IPS-NIHi11 (cell line): ENCODE measurements around the gene SHPK.

Experiments used
- DNase-seq: peaks from one replicate; pipeline ENCODE4 v3.0.0; 2012; ENCODE audit warnings: mixed read lengths, low spot score

SHPK gene

DNA sequence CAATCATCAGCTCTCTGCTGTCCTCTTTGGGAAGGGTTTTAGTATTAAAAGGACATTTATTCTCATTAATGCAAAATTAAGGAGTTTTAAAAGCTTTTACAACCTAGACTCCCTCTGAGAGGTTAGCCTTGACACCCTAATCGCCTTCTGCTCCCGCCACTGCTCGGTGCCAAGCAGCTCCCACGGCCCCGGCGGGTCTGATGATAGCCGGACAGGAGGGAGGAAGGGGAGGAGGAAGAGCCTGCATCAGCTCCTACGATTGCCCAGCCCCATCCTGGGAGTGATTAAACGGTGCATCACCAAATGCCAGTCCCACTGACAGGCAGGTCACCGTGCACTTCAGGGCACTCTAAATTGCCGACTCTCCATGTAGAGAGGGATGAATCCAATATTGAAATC is 8.3 kb downstream of the SHPK start:
- no peak for DNase-seq

DNA sequence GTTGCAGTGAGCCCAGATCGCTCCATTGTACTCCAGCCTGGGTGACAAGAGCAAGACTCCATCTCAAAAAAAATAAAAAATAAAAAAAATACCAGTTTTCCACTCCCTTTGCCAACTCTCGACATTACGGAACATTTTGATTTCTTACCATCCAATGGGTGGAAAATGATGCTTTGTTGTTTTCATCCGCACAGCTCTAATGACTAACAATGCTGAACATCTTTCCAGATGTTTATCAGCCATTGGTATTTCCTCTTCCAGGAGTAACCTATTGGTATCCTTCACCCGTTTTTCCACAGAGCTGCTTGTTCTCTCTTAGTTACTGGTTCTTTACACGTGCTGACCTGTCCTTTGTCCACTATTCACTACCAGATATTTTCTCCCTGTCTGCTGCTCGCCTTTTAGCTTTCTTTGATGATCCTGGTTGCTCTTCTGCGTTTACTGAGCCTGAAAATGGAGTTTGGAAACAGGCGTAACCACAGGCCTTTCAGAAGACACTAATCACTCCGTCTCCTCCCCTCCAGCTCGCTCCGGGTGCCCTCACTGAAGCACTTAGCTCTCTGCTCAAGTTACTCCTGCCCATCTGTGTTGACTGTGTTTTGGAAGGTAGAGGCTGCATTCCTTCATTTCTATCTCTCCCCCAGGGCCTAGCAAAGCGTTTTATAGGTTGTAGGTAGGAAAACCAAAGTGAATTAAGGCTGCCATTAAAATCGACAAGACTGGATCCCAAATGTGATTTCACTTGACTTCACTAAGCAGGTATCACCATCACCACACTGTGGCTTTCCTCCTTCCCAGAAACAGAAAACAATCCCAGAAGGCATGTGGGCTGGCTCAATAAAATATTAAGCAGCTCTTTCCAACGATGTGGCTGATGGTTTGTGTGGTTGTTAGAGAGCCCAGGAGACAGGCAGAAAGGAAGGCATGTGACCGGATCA is 8.9 kb downstream of the SHPK start:
- DNase-seq = no peak

DNA sequence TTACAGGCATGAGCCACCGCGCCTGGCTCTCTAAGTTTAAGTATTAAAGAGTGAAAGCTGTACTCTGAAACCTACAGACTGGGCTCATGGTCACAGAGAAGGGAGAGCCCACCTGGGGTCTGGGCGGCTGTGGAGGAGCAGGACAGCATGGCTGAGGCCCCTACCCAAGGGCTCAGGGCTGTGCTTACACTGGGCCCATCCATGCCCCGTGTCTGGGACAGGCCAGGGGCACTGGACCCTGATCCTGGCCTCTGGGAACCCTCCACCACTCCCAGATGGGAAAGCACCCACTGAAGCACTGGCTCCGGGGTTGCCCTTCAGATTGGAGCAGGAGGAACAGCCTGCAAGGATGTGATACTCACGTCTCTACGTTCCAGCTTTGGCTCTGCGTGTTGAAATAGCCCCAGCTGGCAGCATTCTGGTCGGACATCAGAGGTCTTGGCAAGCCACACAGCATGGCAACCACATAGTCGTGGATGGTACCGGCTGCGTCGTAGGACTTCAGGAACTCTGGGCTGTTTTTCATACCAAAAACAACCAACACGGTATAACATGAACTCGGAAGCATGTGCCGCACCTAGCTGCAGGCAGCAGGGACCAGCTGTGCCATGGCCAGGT is 13.0 kb downstream of the SHPK start:
- DNase-seq = no peak

DNA sequence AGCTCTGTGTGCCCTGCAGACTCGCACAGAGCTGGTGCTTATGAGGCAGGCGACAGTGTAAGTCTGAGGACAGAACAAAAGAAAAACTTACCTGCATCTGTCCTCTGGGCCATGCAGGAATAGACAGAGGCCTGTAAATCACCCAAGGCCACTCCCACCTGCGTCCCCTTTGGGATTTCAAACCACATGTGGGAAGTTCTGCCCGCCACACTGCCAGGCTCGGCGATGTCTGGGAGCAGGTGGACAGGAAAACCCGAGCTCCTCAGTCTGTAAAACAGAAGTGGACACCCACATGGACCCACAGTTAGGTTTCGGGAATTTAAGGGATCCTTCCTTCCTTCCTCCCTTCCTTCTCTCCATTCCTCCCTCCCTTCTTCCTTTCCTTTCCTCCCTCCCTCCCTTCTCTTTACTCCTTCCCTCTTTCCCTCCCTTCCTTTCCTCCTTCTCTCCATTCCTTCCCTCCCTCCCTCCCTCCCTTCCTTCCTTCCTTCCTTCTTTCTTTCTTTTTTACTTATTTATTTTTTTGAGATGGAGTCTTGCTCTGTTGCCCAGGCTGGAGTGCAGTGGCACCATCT is 14.8 kb downstream of the SHPK start:
- DNase-seq = no peak

DNA sequence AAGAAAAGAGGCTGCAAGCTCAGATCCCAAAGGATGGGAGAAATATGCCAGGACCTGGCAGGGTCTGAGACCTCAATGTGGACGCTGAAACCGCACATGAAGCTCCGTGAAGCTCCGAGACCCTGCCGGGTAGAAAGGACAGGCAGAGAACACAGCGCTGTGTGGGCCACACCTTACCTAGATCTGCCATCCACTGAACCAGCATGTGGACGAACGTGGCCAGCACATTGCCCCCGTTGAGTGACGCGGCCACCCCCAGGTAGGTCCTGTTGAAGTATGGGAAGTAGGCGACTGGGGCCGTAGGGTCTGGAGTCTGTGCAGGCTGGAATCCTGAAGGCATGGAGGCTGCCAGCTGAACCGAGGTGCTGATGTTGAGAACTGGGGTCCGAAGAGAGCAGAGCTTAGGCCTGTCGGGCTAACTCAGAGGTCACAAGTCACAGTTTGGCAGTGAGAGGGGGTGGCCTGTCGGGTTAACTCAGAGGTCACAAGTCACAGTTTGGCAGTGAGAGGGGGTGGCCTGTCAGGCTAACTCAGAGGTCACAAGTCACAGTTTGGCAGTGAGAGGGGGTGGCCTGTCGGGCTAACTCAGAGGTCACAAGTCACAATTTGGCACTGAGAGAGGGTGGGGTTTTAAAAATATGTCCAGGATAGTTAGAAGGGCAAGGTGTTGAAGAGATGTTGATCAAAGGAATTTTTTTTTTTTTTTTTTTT is 20.7 kb downstream of the SHPK start:
- no peak for DNase-seq

DNA sequence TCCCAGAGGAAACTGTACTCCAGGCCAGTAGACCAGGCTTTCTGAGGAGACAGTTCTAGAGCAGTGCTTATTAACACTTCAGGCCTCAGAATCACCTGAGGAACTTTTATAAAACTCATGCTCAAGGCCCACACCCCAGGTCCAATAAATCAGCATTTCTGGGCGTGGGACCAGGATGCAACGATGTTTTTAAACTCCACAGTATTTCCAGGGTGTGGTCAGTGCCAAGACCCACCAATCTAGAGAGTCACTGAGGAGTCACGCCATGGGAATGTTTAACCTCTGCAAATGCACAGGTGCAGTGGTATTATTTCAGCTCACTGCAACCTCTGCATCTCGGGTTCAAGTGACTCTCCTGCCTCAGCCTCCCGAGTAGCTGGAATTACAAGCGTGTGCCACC is 22.9 kb downstream of the SHPK start:
- no peak for DNase-seq

DNA sequence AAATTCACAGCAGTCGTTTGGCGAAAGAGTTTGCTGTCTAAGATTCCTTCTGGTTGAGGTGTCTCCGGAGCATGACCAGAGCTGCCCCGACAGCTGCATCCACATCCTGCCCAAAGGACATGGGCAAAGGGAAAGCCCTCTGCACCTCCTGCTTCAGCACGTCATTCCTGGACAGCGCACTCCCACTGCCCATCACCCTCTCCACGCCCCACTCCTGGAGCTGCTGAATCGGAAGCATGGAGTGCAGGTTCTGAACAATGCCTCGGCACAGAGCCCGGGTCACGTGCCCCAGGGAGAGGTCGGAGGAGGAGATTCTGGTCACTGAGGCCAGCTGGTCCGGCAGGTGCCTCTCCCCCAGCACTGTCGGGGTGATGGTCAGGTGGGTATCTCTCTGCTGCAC is 25.5 kb downstream of the SHPK start:
- no peak for DNase-seq

DNA sequence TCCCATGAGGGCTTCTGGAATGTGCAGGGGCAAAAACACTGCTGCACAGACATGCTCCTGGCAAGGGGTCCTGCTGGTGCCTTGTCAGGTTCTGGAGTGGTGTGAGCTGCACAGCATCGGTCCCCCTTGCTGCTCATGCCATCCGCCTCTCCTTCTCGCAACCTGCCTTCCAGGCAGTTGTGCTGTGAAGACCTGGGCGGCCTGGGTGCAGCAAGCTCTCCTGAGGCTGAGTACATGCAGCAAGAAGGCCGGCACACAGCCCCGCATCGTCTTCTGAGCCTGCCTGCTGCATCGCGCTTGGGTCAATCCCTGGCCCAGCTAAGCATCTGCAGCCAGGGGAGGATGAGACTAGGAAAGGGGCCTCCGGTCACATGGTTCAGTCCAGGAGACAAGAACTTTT is 26.4 kb downstream of the SHPK start:
- no peak for DNase-seq

DNA sequence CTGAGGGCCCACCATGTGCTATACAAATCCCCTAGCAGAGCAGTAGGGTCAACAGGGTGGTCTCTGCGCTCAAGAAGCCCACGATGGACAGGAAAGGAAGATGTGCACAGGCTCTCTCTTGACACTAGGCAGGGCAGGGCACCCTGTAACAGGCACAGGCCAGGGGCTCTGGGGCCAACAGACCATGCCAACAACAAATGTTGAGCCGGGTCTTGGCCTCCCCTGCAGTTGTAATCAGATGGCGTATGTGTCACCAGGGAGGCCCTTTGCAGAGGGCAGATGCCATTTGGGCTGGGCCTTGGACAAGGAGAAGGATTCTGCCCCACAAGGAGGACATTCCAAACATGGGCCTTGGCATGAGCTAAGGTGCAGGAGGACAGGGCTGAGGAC is 32.2 kb downstream of the SHPK start:
- no peak for DNase-seq

DNA sequence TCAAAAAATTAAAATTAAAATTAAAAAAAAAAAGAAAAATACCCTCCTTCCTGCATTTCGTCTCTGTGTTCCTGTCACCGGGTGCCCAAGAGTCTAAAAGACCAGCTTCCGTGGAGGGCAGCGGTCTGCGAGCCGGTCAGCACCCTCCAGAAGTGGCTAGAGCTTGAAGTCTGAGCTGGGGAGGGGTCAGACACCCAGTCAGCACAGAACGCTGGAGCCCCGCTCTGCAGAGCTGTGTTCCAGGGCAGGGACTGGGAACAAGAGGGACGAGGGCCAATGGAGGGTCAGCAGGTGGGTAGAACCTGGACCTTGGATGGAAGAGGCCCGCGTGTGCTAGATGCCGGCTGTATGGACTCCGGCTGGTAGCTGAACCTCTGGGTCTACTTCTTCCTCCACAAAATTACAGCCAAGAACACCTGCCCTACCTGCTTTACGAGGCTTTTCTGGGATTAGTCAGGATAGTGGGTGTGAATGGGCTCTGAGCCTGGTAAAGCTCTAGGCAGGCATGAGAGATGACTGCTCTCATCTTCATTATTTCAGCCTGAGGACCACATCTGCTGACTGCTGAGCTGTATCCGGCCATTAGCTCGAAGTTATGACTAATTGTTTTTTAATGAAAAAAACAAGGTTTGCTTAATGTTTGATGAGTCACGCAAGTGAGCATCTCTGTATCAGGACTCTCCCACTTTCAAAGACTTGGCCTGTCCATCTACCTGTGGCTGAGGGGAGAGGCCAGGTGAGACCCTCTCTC is 32.8 kb downstream of the SHPK start:
- no peak for DNase-seq

DNA sequence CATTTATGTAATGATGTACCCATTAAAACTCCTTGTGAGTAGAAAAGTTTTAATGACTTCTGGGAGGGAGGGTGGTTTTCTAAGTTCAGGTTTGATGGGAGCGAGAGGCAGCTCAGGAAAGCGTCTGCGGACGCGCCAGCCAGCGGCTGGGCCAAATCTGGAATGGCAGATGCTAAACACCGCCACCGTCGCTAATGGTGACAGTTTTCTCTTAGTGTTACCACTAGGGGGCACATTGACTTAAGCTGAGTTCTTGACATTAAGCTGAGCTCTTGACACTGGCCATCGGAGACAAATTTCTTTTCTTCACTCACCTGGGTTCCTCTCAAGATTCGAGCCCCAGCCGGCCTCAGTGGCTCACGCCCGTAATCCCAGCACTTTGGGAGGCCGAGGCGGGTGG is 33.6 kb downstream of the SHPK start:
- DNase-seq = peak; percentile 80

DNA sequence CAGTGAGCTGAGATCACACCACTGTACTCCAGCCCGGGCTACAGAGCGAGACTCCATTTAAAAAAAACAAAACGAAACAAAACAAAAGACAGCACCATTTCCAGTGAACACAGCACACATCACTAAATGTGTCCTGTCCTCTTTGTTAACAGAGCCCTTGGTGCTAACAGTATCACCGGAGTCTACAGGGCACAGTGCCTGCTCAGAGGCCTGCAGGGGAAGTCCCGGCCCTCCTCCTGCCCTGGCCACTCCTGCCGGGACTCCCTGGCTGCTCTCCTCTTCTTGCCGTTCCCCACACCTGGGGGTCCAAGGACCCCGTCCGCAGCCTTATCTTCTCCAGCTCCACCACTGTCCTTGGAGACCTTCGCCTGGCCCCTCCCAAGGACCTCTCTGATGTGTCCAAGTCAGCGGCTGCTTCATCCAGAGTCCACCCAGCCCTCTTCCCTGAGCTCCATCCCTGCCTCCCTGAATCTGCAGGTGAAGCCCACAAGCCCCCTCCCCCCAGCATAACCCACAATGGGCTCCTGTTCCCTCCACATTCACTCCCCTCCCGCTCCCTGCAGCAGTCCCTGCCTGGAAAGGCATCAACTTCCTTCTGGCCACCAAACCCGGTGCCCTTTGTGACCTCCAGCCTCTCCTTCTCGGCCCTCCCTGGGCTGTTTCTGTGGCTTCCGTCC is 35.4 kb downstream of the SHPK start:
- no peak for DNase-seq

DNA sequence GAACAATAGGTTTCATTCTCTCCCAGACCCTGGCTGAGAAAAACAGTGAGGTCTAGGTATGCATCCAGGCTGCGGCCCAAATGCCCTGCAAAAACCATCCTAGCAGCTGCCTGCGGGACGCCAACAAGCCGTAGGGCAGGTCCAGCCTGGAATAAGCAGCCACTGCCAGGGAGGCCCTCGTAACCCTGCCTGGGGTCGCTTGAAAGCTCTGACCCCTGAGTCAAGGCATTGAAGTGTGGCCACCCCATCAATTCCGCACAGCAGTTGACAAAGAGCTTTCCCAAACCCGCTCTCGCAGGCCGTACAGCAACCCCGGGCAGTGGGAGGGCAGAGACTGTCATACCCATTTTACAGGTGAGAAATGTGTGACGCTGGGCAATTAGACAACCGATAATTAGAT is 38.0 kb downstream of the SHPK start:
- no peak for DNase-seq

DNA sequence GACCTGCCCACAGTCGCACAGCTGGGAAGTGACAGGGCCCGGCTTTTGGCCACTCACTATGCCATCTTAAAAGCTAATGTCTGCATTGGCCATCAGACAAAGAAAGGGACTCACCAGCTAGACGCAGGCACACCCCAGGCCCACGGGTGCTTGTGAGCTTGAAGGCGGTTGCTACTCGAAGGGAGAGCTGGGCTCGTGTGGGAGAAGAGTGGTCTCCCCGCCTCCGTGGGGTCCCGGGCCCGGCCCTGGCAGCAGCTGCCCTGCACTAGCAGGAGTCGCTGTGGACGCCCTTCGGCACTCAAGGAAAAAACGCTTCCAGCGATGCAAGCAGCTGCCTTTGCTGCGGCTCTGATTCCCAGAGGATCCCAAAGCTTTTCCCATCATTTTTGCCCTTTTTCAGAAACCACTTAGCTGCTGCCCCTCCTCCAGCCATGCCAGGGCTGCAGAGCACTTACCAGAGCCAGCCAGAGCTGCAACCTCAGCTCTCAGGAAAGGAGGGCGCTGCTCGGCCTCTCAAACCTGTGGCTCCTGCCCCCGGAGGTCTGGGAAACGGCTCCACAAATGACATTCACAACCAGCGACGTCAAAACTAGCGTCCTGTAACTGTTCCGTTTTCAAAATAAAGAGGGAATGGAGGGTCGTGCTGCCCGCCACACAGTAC is 39.1 kb downstream of the SHPK start:
- no peak for DNase-seq

DNA sequence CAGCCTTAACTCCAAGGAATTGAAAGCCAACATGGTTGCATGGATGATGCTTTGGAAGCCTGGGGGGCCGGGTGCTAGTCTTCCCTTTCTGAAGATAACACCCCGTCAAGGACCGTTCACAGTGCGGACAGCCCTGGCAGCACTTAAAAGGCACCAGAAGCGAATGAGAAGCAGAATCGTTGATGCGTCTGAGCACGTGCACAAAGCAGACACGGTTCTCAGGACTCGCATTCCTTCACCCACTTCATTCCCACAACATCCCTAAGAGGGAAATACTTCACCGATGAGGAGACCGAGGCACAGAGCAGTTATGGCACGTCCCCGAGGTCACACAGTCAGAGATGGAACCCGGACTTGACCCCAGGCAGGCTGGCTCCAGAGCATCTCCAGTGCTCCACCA is 41.1 kb downstream of the SHPK start:
- DNase-seq = no peak

DNA sequence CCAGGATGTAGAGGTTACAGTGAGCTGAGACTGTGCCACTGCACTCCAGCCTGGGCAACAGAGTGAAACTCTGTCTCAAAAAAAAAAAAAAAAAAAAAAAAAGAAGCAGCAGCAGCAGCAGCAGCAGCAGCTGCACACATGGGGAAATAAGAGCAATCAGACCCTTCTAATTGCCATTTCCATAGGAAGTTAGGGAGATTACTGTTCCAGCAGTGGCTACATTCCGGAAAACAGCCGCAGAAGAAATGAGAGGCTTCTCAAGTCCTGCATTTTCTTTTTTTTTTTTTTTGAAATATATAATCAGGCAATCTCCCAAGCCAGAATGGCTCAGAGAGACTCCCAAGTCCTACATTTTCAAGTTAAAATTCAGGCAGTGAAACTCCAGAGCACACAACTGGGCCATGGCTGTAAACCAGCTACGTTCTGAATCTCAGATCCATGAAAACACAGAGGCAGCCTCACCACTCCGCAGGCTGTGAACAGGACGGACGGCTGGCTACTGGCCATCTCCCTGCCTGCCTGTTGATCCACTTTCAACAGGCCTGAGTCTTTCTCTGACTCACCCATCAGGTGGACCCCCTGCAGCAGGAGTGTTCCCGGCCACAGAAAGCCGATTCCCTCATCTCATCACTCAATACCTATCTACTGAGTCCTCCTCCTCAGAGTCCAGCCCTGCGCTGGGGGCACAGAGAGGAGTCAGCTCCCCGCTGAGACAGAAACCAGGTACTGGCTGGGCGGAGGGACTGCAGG is 41.8 kb downstream of the SHPK start:
- no peak for DNase-seq

DNA sequence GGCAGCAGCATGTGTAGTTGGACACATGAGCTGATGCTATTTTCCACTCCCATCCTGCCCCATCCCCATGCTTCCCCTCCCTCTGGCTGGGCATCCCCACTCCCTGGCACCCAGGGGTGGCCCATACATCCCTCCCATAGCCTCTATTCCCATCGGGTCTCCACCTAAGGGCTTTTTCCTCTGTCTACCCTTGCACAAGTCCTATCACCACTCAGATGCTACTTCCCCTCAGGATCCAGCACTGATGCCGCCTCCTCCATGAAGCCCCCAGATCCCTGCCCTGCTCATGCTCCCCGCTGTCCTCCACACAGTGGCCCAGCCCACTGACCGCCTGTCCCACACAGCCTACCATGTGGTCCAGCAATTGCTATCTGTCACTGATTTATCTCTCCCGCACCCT is 42.7 kb downstream of the SHPK start:
- no peak for DNase-seq

DNA sequence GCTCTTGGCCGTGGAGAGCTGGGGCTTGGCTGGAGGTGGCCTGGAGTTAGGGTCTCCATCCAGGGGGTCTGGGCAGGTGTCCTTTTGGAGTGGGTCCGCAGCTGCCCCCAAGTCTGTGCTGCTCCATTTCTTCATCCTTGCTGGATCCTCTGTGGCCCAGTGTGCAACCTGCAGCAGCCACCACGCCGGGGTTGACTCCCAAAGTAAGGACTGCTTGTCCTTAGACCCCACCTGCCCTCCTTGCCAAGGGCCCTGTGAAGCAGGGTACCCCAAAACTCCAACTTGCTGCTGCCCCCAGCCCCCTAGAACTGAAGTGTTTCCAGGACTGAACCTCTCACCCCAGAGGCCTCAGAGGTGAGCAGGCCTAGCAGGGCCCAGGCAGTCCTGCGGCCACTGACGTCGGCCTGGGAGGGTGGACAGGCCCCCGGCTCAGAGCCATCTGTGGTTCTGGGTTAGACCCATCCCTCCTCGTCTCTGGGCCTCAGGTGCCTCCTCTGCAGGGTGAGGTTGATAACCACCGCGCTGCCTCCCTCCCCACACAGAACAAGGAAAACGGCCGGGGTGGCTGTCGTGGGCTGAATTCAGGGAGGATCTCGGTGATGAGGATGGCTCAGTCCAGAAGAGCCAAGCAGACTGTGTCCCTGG is 43.7 kb downstream of the SHPK start:
- no peak for DNase-seq

DNA sequence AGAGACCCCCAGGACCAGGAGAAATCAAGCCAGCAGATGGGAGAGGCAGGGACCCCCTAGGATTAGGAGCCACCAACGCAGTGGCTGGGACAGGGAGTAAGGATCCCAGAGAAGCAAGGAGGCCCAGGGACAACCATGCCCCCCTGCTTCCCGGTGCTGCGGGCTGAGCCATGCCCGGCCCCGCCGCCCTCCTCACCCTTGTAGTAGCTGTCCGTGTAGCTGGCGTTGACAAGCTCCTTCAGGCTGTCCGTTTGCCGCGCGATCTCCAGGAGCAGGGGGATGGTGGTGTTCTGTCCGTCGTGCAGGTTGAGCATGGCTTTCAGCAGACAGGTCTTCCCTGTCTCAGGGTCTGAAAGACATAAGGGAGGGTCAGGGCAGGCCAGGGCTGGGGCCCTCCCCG is 45.3 kb downstream of the SHPK start:
- DNase-seq = no peak

DNA sequence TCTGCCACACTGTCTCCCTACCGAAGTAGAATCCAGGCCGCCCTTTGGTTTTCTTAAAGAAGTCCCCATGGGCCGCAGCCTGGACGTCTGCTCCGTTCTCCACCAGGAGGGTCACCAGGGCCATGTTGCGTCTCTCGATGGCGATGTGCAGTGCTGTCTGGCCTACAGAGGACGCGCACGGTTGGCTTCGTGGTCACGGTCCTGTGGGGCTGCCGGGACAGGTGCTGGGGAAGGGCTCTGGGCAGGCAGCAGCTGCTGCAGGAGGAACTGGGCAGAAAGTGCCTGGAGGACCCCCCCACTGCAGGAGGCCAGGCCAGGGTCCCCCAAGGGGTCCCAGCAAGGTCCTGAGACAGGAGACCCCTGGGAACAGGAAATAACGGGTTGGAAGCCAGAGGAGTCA is 45.8 kb downstream of the SHPK start:
- no peak for DNase-seq
